Measurements from ENCODE around the gene PPP1R9A.

DNA sequence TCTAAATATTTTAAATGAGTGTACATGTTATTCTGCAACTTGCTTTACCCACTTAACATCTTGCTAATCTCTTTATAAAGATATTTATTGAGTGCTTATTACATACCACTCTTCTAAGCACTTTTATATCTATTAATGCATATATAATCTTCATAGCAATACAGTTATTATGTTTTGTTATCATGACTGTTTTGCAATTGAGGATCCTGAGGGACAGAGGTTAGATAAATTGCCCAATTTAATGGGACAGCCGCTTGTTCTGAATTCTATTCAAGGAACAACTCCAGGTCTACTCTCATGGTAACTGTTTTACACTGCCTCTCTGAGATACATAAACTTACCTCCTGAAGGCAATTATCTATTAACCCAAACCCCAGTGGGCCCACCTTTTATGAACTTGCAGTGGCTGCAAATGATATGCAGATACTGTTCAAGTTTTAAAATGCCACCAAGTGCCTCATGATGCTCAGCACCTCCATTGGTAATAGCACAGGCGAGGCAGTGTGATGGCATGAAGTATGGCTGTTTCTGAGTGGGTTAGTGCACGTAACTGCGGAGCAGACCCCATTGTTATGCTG lies 356.5 kb downstream of the PPP1R9A start:
- TF ChIP-seq POLR2A (IDR thresholded peaks at IDR 0.05; ENCODE audit: low read length) (no peak), GATA1 (IDR thresholded peaks at IDR 0.05; ENCODE audit: low read depth, low read length) (no peak)

All from erythroblast (primary cell).